Dedifferentiated amniotic fluid mesenchymal stem cell (primary cell): ENCODE measurements around the gene RTN4RL1.

Experiments used
- DNase-seq: peaks from one replicate; pipeline ENCODE4 v3.0.0-alpha.2; 2016; ENCODE audit errors: extremely low spot score

RTN4RL1 gene

DNA sequence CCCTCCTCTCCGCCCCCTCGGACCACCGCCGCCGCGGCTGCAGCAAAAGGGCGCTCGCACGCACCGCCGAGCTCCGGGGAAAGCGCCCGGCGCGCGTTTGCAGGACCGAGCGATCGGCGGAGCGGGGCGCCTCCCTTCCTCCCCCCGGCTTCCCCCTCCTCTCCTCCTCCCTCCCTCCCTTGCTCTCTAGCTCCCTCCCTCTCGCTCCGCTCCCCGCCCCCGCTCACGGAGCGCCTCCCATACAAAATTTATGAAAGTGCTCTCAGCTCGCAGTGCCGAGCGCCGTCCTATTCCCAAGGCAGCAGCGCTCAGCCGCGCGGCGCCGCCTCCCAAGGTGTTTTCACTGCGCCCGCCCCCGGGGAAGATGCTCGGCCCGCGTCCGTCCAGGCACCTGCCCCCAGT lies at the start of gene RTN4RL1:
TSS of gene RTN4RL1 (minus strand) at position 115 of the 402 bp plus-strand sequence. CDS start 469 bp downstream, outside the sequence.
- no peak for DNase-seq

DNA sequence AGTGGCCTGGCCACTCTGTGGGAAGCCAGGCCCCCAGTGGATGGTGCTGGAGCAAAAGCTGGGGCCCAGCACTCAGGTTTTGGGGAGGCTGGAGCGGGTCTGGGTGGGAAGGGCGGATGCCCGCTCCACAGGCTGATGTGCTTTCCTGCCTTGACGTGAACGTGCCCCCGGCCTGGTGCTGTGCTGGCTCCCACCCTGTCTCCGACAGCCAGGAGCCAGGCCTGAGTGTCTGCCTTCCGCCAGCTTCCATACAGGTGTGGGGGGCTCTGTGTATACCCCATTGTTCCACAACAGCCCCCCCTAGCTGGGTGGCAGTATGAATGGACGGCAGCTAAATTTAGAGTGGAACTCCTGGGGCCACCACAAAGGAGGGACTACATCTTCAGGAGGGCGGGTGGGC lies 49.8 kb upstream of the RTN4RL1 start:
- DNase-seq: no peak

GRCh38 chr17:2071455-2072281 lies 46.5 kb upstream of the RTN4RL1 start:
- no peak for DNase-seq

GRCh38 chr17:2071024-2071385 lies 45.9 kb upstream of the RTN4RL1 start:
- DNase-seq: no peak

GRCh38 chr17:2070241-2071023 lies 45.3 kb upstream of the RTN4RL1 start:
- DNase-seq: no peak

- no peak for DNase-seq
These were observed 43.5 kb upstream of the RTN4RL1 start for GRCh38 chr17:2068519-2069051.

- no peak for DNase-seq
These were observed 42.9 kb upstream of the RTN4RL1 start for GRCh38 chr17:2068031-2068518.

GRCh38 chr17:2067608-2068024 lies 42.5 kb upstream of the RTN4RL1 start:
- DNase-seq: no peak

GRCh38 chr17:2067048-2067561 lies 42.0 kb upstream of the RTN4RL1 start:
- no peak for DNase-seq

- DNase-seq: no peak
These were observed 40.8 kb upstream of the RTN4RL1 start for GRCh38 chr17:2065949-2066400.

DNA sequence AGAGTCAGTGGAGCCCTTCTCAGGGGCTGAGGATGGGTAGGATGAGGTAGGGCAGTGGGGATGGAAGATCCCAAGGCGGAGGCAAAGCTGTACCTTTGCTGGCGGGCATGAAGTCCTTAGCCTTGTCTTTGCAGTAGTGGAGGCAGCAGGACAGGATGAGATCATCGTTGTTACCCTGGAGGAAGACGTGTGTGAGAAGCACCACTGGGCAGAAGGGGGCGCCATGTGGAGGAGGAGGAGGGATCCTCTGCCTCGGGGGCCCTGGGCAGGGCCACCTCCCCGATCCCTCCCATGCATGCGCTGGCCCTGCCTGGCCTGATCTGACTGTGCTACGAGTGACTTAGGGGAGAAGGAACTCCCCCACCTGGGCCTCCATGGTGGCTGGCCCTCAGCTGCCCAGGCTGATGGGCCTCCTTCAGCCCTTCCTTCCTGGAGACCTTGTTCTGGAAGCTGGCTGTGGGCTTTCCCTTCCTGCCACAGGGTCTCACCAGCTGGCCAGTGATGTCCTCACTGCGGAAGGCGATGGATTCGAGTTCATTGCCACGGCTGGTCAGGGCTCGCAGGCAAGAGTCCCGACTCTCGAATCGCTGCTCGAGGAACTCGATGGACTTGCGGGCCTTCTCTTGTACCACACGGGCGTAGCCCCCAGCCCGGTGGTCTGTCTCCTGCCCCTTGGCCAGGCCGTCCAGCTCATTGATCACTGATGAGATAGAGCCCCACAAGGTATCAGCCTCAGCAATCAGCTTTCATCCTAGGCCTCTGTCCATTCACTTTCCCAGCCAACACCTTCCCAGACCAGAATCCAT lies 40.0 kb upstream of the RTN4RL1 start:
- no peak for DNase-seq

- no peak for DNase-seq
These were observed 39.4 kb upstream of the RTN4RL1 start for GRCh38 chr17:2064520-2064971.

DNA sequence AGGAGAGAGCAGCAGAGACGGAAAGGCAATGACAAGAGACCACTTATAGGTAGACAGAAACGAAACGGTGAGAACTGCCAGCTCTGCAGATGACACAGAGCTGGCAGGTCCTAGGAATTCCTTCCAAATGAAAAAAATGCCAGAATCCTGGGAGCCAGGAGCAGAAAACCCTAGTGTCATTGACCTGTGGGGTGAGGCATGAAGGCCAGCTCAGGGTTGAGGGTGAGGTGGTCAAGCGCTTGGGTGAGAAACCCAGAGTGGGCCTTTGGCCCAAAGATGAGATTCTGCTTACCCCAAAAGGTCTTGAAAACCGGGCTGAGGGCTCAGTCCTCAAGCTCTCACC lies 39.0 kb upstream of the RTN4RL1 start:
- DNase-seq: no peak

- DNase-seq: no peak
These were observed 38.4 kb upstream of the RTN4RL1 start for GRCh38 chr17:2063261-2064146.

DNA sequence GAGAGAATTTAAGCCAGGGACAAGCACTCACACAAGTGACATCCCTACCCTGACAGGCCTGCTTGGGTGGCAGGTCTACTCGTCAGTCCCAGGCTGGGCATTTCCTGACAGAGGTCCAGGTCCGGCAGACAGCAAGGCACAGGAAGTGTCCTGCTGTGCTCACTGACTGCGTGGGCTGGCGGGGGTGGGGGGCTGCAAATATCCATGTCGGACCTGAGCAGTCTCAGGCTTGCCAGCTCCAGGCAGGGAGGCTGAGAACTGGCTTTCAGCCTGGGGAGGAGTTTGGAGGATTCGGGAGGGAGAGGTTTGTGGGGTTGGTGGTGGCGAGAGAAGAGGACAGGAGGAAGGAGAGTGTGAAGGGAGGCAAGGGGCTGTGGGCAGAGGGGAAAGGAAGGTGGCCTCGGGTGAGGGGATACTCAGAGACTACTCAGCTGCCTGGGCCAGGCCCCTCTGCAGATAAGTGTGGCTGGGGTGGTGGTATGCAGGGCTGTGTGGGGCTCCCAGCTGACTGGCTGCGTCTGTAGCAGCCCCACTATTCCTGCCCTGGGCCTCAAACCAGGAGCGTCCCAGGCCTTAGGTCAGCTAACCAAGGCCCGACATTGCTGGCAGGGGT lies 37.5 kb upstream of the RTN4RL1 start:
- DNase-seq: no peak

DNA sequence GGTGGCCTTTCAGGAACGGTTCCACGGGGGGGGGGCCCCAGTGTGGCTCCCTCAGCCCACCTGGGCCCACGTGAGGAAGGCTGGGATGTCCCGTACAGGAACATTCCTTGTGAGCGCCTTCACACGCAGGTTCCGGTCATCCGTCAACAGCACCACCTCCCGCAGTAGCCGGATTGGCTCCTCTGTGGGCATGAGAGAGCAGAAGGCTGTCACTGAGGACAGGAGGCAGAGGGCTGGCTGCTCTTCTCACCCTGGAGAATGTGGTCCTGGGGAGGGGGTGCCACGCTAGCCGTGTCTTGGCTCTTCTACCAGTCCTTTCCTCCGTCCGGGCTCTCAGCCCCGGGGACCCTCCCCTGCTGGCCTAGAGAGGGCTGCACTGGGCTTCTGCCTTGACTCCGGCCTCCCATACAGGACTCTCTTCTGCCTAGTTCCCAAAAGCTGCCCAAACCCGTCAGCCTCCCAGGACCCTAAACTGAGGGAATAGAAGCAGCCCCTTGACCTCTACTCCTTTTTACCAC lies 36.4 kb upstream of the RTN4RL1 start:
- no peak for DNase-seq

DNA sequence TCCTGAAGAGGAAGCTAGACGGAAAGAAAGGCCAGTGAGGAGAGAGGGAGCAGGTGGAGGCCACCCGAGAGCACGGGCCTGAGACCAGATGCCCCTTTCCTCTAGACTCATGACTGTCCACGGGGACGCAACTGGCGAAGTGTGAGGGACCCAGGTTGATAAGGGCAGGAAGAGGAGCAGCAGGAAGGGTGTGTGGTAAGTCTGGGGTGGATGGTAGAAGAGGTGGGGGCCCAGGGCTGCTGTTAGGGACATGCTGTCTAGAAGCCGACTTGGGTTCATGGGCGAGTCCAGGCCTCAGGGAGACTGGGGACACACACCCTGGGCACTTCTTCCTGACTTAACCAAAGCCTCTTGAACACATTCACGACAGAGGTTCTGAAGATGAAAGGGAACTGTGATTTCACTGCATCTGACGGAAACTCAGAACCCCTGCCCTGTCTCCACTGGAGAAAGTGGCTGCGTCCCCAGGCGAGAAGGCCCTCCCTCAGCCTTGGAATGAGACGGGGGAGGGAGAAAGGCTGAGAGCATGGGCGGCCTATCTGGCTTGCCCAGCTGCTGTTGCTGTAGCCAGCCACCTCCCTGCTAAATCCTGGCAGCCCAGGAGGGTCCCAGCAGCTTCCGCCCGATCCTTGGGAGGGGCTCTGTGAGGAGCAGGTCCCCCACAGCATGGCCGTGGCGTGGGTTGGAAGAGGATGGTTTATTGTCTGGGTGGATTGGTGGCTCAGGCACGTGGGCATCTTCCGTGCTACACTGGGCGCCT lies 35.7 kb upstream of the RTN4RL1 start:
- DNase-seq: no peak

GRCh38 chr17:2060385-2060658 lies 35.2 kb upstream of the RTN4RL1 start:
- no peak for DNase-seq
